GM19035 (cell line): ENCODE data around the gene TECPR1.

Experiments used
- ATAC-seq: cut with Tn5 transposase; IDR thresholded peaks from one replicate; pipeline ENCODE4 v1.9.1; 2021; ENCODE audit not compliant: unreplicated experiment

The TECPR1 gene

DNA sequence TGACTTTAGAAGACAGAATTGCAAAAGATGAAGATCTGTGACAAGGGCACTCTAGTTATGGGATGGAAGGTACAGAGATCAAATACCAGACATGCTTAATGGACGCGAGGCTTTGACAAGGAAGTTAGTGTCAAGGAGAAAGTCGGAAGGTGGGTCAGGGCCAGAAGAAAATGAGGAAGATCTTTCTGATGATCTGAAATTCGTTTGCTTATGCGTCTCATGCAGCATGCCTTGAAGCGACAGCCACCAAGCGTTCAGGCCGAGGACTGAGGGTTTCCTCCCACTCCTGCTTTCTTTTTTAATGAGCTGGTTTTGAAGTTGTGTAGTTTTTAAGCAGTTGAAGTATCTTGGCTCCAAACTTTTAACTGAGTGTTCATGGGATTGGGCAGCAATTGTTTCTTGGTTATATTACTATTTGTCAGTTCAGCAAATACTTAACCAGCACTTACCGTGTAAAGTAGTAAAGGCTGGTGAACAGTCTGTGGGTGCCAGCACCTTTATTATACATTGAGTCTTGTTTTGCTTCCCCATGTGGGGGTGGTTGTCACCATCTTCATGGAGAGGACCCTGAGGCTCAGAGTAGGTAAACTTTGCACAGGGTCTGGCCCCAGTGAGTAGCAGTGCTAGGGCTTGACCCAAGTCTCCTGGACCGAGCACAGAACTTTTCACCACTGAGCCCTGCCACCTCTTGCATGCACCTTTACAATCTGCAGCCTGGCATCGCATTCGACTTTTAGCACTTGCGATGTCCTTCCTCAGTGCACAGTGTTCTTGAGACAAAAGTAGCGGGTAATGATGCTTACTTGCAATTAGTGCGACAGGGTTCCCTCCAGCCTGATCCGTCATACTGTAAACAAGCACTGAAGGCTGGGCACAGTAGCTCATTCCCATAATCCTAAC, 55.1 kb downstream of the TECPR1 start:
- ATAC-seq: no peak

DNA sequence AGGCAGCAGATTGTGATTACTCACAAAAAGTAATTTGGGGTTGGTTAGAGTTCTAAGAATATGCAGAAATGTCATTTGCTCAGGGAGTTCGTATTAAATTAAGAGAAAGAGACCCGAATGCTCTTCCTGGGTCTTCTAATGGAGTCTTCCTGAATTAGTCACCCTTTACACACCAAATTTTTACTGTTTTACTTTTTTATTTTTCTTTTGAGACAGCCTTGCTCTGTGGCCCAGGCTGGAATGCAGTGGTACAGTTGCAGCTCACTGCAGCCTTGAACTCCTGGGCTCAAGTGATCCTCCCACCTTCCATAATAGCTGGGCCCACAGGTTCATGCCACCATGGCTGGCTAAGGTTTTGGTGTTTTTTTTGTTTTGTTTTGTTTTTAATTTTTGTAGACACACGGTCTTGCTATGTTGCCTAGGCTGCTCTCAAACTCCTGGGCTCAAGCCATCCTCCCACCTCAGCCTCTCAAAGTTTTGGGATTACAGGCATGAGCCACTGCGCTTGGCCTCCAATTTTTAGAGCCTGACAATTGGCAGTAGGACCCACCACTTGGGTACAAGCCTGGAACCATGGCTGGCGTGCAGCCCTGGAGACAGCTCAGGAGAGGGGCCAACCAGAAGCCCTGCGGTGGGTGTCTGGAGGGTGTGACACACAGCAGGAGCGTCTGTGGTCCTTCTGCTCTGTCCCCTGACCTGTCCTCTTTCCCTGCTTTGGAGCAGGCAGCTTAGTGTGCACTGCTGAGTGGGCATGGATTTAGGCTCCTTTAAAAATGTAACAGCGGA, 57.2 kb downstream of the TECPR1 start:
- no peak for ATAC-seq

DNA sequence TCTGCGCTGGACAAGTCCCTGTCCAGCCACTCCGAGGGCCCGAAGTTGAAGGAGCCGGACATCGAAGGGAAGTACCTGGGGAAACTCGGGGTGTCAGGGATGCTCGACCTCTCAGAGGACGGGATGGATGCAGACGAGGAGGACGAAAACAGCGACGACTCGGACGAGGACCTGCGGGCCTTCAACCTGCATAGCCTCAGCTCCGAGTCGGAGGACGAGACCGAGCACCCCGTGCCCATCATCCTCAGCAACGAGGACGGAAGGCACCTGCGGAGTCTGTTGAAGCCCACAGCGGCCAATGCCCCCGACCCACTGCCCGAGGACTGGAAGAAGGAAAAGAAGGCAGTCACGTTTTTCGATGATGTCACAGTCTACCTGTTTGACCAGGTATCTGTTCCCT, 57.8 kb downstream of the TECPR1 start:
- no peak for ATAC-seq

DNA sequence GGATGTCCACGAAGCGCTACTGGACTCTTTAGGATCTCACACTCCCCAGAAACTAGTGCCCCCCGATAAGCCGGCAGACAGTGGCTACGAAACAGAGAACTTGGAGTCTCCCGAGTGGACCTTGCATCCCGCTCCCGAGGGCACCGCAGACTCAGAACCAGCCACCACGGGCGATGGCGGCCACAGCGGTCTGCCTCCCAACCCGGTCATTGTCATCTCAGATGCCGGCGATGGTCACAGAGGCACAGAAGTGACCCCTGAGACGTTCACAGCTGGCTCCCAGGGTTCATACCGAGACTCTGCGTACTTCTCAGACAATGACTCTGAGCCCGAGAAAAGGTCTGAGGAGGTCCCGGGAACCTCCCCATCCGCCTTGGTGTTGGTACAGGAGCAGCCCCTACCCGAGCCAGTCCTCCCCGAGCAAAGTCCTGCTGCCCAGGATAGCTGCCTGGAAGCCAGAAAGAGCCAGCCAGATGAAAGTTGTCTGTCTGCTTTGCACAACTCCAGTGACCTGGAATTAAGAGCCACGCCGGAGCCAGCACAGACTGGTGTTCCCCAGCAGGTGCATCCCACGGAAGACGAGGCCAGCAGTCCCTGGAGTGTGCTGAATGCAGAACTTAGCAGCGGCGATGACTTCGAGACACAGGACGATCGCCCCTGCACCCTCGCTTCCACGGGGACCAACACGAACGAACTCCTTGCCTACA, 58.4 kb downstream of the TECPR1 start:
- no peak for ATAC-seq

DNA sequence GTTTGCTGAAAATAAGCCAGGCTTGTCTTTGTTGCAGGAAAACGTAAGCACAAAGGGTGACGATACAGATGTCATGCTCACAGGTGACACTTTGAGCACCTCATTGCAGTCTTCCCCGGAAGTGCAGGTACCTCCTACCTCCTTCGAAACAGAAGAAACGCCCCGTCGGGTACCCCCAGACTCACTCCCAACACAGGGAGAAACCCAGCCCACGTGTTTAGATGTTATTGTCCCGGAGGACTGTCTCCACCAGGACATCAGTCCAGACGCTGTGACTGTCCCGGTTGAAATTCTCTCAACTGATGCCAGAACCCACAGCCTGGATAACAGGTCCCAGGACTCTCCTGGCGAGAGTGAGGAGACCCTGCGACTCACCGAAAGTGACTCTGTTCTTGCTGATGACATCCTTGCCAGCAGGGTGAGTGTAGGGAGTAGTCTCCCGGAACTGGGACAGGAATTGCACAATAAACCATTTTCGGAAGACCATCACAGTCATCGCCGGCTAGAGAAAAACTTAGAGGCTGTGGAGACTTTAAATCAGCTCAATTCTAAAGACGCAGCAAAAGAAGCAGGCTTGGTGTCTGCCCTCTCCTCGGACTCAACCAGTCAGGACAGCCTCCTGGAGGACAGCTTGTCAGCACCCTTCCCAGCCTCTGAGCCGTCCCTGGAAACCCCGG, 59.1 kb downstream of the TECPR1 start:
- no peak for ATAC-seq

DNA sequence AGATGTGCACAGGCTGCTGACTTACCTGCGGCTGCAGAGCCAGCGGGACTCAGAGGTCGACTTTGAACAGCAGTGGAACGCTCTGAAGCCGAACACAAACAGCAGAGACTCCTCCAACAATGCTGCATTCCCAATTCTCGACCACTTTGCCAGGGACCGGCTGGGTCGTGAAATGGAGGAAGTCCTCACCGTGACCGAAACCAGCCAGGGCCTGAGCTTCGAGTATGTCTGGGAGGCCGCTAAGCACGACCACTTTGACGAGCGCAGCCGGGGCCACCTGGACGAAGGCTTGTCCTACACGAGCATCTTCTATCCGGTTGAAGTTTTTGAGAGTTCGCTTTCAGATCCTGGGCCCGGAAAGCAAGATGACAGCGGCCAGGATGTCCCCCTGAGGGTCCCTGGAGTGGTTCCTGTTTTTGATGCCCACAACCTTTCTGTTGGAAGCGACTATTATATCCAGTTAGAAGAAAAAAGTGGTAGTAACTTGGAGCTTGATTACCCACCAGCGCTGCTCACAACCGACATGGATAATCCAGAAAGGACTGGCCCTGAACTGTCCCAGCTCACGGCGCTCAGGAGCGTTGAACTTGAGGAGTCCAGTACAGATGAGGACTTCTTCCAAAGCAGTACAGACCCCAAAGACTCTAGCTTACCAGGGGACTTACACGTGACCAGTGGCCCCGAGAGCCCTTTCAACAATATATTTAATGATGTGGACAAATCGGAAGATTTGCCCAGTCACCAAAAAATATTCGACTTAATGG, 60.2 kb downstream of the TECPR1 start:
- ATAC-seq: no peak

DNA sequence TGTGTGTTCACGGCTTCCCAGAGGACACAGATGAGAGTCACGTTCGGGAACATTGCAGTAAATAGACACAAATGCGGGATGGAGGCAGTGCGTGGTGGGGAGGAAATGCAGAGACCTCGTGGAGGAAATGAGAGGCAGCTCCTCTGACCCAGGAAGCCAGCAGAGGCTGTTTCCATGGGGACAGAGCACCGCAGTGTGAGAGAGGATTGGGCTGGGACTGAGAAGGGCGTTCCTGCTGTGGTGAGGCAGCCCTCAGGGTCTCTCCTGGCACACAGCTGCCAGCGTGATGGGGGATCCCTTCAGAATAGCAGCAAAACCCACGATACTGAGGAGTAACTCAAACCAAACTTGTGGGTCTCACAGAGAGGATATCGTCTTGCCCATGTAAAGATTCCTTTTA, 62.5 kb downstream of the TECPR1 start:
- ATAC-seq: no peak

DNA sequence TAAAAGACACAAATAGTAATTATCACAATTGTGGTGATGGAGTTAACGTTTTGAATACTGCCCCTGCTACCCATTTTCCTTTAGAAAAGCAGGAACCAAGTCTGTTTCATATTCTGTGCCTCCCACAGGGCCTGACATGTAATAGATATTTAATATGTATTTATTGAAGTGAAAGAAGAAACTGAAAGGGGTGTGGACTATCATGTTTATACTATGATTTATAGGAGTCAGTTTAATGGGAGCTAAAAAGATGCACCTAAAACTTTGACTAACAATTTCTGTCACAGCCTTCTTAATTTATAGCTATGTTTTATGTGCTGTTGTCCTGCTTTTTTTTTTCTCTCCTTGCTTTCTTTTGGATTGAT, 64.9 kb downstream of the TECPR1 start:
- ATAC-seq: no peak

DNA sequence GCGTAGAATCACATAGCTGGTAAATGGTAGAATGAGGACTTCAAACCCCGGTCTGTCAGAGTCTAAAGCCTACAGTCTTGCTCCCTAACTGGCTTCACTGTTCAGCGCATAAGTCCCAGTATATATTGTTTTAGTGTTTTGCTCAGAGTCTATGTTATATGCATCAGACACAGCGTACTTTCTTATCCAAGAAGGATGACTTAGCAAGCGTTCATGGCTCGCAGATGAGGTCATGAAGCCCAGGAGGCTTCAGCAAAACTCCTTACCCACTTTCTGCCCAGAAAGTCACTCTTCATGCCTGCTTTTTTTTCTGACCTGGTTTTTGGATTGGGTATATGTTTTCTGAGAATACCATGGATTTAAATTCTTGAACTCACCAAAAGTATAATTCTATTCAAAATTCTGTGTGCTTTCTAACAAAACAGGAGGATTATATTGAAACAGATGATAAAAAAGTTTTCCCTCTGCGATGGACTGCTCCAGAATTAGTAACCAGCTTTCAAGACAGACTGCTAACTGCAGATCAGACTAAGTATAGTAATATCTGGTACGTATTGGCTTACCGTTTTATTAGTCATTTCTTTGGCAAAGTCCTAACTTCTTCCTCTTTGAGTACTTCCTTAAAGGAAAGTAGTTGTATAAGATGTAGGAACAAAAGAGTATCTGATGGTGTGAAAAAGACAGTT, 65.4 kb downstream of the TECPR1 start:
- no peak for ATAC-seq

DNA sequence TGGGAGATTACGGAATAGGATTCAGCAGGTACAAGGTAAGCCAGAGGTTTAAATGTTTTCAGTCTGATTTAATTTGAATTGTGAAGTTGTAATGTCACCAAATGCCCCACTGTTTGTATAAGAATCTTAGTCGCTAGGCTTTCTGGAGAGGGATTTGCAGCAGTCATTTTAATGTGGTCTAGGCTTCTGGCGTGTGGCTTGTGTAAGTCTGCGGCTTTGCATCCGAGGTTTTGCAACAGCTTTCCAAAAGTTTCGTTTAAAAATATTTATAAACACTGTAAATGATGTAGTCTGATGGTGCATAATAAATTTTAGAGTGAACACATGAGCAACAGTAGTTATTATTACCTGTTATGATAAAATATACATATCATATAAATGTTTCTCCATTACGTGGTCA, 66.9 kb downstream of the TECPR1 start:
- ATAC-seq: no peak

DNA sequence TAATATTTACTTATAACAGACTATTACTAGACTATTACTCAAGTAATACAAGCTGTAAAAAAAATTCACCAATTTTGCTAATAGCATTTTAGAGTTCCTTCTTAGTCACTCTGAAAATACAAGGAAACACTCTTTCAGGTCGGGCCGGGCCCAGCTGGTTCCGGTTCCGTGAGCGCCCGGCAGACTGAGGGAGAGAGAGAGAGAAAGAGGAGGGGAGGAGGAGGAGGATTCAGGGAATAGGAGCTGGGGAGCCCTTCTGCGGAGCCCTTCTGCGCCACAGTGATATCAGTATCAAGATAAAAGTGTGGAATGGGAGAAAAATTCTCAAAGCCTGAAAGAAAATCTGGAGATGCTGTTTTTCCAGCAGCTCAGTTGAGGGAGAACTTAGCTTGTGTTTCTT, 71.3 kb downstream of the TECPR1 start:
- no peak for ATAC-seq

DNA sequence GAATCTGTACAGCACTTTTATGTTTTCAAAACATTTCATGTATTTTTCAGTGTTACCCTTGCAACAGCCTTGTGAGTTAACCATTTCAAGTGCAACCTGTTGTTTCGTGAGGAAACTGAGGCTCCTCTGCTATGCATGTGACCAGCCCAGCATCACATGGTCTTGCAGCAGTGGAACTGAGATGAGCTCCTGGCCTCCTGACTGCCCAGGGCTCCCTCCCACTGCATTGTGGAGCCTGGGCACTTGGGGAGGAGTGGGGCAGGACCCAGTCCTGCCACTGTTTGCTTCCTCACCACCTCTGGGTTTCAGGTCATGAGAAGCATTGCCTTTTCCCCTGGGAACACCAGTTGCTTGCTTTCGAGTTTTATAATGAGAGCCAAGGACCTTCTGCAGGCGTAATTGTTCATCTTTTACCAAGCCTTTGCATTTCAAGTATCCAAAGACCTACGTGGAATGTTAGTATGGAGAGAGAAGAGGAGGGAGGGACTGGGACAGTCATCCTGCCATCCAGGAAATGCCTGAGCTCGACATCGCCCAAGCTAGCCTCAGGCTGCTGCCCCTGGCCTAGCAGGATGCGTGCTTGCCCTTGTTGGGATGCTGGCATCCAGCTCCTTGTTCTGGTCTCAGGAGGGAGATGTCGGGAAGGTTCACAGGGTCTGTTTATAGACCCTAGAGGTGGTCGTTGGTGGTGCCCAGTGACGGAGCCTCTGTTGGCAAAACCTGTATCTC, 73.1 kb downstream of the TECPR1 start:
- ATAC-seq: no peak

DNA sequence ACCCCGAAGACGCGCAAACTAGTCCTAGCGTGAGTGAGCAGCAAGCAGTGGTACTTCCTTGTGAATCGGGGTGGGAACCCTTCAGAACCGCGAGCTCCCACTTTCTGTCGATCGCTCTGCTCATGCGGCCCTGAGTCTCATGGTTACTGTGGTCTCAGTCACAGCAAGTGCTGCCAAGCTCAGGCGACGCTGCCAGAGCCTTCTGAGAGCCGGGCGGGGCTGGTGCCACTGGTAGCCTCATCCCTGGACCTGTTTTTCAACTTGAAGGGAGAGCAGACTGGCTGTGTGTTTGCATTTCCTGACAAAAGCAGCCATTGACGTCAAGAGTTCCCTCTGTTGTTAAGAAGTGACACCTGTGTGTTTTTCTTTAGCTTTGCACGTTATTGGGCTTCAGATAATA, 73.7 kb downstream of the TECPR1 start:
- ATAC-seq: no peak

DNA sequence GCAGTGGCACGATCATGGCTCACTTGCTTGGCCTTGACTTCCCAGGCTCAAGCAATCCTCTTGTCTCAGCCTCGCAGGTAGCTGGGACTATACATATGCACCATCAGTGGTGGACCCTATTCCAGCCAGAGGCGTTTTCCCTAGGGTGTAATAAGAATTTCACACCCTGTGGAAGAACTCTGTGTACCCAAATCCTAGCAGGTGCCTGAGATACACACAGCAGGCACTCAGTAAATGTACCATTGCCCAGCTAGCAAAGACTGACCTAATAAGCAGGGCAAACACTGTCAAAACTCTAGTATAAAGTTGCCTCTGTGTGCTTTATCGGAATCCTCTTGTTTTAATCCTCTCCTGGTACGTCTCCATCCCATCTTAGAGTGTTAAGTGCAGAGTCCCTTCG, 74.5 kb downstream of the TECPR1 start:
- ATAC-seq: no peak

DNA sequence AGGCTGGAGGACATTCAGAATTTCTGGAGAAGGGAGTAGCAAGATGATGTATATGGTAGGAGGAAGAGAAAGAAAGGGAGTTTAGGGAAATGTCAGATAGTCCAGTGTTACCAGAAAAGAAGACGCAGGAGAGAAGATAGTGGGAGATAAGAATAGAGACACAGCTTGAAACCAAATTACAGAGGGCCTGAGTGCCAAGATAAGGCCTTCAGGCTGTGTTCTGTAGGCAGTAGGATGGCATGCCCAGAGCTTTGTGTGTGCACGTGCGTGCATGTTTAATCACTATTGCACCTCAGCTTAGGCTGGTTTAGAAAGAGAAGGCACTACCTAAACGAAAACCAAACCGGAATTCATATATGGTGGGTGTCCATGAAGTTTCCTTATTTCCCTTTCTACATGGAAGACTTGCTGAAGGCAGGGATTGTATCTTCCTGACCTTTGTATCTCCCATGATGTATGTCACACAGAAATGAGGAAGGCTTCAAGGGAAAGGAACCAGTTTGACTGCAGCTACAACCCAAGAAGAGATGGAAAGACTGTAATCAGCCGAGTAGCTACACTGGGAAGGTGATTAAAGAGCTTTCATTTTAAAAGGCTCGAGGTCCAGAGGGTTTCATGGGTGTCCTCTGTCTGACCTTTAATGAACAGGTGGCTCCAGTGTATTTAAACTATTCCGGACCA, 76.6 kb downstream of the TECPR1 start:
- no peak for ATAC-seq

DNA sequence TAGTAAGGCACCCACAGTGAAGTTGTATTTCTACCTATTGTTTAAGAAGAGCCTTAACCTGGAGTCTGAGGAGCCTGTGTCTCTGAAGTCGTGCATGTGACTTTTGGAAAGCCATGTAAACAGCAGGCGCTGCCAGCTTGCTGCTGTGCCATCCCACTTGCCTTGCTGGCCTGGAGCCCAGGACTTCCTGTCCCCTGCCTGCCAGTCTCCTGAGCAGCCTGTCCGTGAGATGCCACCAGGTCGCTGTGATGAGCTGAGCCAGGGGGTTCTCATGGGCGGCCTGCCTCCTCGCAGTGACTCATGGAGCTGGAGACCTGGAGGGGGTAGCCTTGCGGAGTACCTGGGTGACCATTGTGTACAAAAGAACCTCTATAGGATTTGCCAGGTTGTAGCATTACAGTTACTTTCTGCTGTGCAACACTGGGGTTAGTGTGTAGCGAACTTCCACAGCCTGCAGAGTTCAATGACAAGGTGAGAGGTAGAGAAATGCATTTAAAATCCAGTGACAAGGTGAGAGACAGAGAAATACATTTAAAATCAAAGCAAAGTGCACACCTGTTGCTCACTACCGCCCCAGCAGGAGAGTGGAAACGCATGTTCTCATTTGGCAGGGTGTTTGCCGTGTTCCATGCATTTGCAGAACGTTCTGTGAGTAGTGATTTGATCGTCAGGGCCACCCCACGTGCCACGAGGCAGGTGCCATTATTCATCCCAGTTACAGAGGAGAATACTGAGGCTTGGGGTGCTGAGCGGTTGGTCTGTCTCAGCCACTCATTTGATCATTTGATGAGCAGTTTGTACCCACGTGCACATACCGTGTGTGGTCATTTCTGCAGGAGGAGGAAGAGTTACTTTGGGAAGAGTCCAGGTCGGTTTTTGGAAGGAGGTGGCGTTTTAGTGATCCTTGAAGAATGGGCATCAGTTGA, 77.4 kb downstream of the TECPR1 start:
- ATAC-seq: no peak

DNA sequence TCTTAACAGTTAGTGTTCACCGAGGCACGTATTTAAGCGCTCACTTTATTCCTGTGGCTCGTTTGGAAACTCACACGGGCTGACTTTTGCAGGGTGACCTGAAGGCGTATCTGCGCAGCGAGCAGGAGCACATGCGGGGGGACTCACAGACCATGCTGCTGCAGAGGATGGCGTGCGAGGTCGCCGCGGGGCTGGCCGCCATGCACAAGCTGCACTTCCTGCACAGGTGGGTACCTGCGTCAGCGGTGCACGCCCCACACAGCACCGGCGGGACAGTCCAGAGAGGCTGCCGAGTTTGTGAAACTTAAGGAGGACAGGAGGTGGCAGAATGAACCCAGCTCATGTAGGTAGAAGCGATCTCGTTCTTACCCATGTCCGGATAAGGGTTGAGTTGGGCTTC, 80.6 kb downstream of the TECPR1 start:
- no peak for ATAC-seq

DNA sequence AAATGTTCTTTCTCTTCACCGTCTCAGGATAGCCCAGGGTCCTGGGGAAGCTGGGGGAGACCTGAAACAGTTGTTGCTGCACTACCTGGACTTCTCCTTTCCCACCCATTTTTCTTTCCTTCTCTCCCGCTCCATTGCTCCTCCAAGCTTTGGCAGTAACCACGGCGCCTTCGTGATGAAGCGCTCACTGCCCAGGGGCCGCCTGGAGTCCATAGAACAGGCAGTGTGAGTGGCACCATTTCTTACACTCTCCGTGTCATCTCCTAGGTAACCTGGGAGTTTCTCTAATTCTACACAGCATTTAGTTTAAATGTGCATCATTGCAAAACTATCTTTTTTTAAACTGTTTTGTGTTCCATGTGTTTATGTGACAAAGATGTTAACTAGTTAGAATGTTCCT, 81.1 kb downstream of the TECPR1 start:
- ATAC-seq: no peak
